Mesothelial cell of epicardium (in vitro differentiated cells): ENCODE data around the gene LYVE1. TPM values are rescaled to one million over a fixed set of nuclear protein-coding genes. Genes with fewer than 3 reads are reported as not detected.

Experiments
- DNase-seq, 2 experiments: peaks; one replicate each; pipeline ENCODE4 v3.0.0; 2021; ENCODE audit warnings: low spot score in 2 of 2; ENCODE audit not compliant: unreplicated experiment in 2 of 2
- H3K27ac Mint-ChIP-seq: 2 replicates; pipeline ENCODE4 v1.8.0; 2021; ENCODE audit warnings: mixed read lengths
- H3K27me3 Mint-ChIP-seq: 2 replicates; pipeline ENCODE4 v1.8.0; 2021; ENCODE audit warnings: low read depth, mixed read lengths
- H3K36me3 Mint-ChIP-seq: 2 replicates; pipeline ENCODE4 v1.8.0; 2021; ENCODE audit warnings: mixed read lengths
- H3K4me1 Mint-ChIP-seq: 2 replicates; pipeline ENCODE4 v1.8.0; 2021; ENCODE audit warnings: mixed read lengths
- H3K4me3 Mint-ChIP-seq: 2 replicates; pipeline ENCODE4 v1.8.0; 2021; ENCODE audit warnings: mild to moderate bottlenecking, moderate library complexity, mixed read lengths
- H3K9me3 Mint-ChIP-seq: 2 replicates; pipeline ENCODE4 v1.8.0; 2021; ENCODE audit warnings: mixed read lengths
- CTCF ChIP-seq: fragments of 200-600 bp; sonication (generic); IDR thresholded peaks from one replicate; pipeline ENCODE4 v1.5.0; 2021; ENCODE audit warnings: antibody characterized with exemption; ENCODE audit not compliant: unreplicated experiment
- total RNA-seq: library from RNA; stranded (reverse); gene quantifications from 3 replicates; pipeline ENCODE4 v1.2.1, GENCODE V29; 2021

Gene LYVE1
- total RNA-seq, 1 donor from 2014 or later = 0.13 TPM

GRCh38 chr11:10566257-10566957 lies 2.1 kb downstream of the LYVE1 start:
- Mint-ChIP-seq H3K36me3 (no peaks in the 10 kb centered on the region), H3K27ac (no peak overlapping the region), H3K4me3 (no peak overlapping the region), H3K9me3 (no peaks in the 10 kb centered on the region), H3K4me1 (no peaks in the 10 kb centered on the region), H3K27me3 (no peaks in the 10 kb centered on the region)
- TF ChIP-seq CTCF = no peak
- no peak for DNase-seq

GRCh38 chr11:10565493-10565892 lies 3.0 kb downstream of the LYVE1 start:
- H3K27me3 Mint-ChIP-seq = no peaks in the 10 kb centered on the region
- DNase-seq = no peak
- TF ChIP-seq CTCF = no peak
- H3K27ac Mint-ChIP-seq = no peak overlapping the region
- no peaks in the 10 kb centered on the region for H3K36me3 Mint-ChIP-seq
- no peaks in the 10 kb centered on the region for H3K4me1 Mint-ChIP-seq
- no peak overlapping the region for H3K4me3 Mint-ChIP-seq
- no peaks in the 10 kb centered on the region for H3K9me3 Mint-ChIP-seq

GRCh38 chr11:10564696-10565318 lies 3.7 kb downstream of the LYVE1 start:
- Mint-ChIP-seq H3K4me3 (no peak overlapping the region), H3K36me3 (no peaks in the 10 kb centered on the region), H3K4me1 (no peaks in the 10 kb centered on the region), H3K27me3 (no peaks in the 10 kb centered on the region), H3K9me3 (no peaks in the 10 kb centered on the region), H3K27ac (no peak overlapping the region)
- no peak for TF ChIP-seq CTCF
- DNase-seq = no peak

- Mint-ChIP-seq H3K4me1 (no peaks in the 10 kb centered on the region), H3K4me3 (no peak overlapping the region), H3K36me3 (no peaks in the 10 kb centered on the region), H3K27me3 (no peaks in the 10 kb centered on the region), H3K9me3 (no peaks in the 10 kb centered on the region), H3K27ac (no peak overlapping the region)
- DNase-seq = no peak
- no peak for TF ChIP-seq CTCF
Measured at GRCh38 chr11:10564030-10564429, 4.4 kb downstream of the LYVE1 start.

- H3K36me3 Mint-ChIP-seq = no peaks in the 10 kb centered on the region
- H3K27ac Mint-ChIP-seq = no peak overlapping the region
- H3K4me3 Mint-ChIP-seq = no peak overlapping the region
- no peak for DNase-seq
- no peak for TF ChIP-seq CTCF
- peaks cover 3% of the 10 kb centered on the region for H3K27me3 Mint-ChIP-seq
- no peaks in the 10 kb centered on the region for H3K9me3 Mint-ChIP-seq
- no peaks in the 10 kb centered on the region for H3K4me1 Mint-ChIP-seq
Measured at GRCh38 chr11:10561947-10562346, 6.5 kb downstream of the LYVE1 start.
